HEK293 (cell line): ENCODE data around the gene TANGO2.

Experiments
- CTCF ChIA-PET: fragments of 350-600 bp; formaldehyde crosslinking; extraction: SDS; loops from one replicate; lab custom pipeline; 2021; ENCODE audit warnings: antibody characterized with exemption; lab: Yijun Ruan, JAX
- POLR2A ChIA-PET: fragments of 300-600 bp; formaldehyde crosslinking; extraction: SDS; loops from one replicate; lab custom pipeline; 2020; ENCODE audit warnings: antibody characterized with exemption, inconsistent platforms; lab: Yijun Ruan, JAX
- H3K27ac ChIP-seq: fragments of 200-500 bp; sonication (Bioruptor generic); 2 replicates; pipeline ENCODE4 v1.5.1; 2014; ENCODE audit warnings: low read depth, low read length, control low read depth, inconsistent platforms; ENCODE audit errors: extremely low read depth
- H3K36me3 ChIP-seq, 2 experiments: fragments of 200-500 bp in 1 of 2; sonication (Bioruptor generic) in 1 of 2; 1 replicate in 1 of 2; 2 replicates in 1 of 2; pipeline ENCODE4 v1.5.1; 2014 to 2017; ENCODE audit warnings: inconsistent platforms in 2 of 2, low read length in 2 of 2; ENCODE audit not compliant: control insufficient read depth in 2 of 2, insufficient read depth in 1 of 2
- H3K4me1 ChIP-seq: fragments of 200-500 bp; sonication (Bioruptor generic); 2 replicates; pipeline ENCODE4 v1.5.1; 2014; ENCODE audit warnings: mild to moderate bottlenecking, low read length, inconsistent platforms; ENCODE audit not compliant: control insufficient read depth, insufficient read depth
- H3K4me3 ChIP-seq: 2 replicates; pipeline ENCODE4 v1.5.1; 2011; ENCODE audit warnings: low read depth, mild to moderate bottlenecking, control low read depth, low read length, moderate library complexity
- H3K9me3 ChIP-seq: fragments of 200-500 bp; sonication (Bioruptor generic); 2 replicates; pipeline ENCODE4 v1.5.1; 2014; ENCODE audit warnings: low read depth, low read length, inconsistent platforms; ENCODE audit not compliant: control insufficient read depth, insufficient read depth
- BCL11B ChIP-seq: fragments of 450-650 bp; formaldehyde crosslinking; IDR thresholded peaks from 2 replicates; pipeline ENCODE4 v1.5.1; 2016; ENCODE audit warnings: low read depth, missing biosample characterization, missing genetic modification characterization
- BCL6B ChIP-seq: fragments of 450-650 bp; formaldehyde crosslinking; IDR thresholded peaks from 2 replicates; pipeline ENCODE4 v1.5.1; 2017; ENCODE audit warnings: missing biosample characterization, missing genetic modification characterization
- GLIS2 ChIP-seq: fragments of 450-650 bp; formaldehyde crosslinking; IDR thresholded peaks from 2 replicates; pipeline ENCODE4 v1.5.1; 2016; ENCODE audit warnings: missing biosample characterization, missing genetic modification characterization
- MEIS1 ChIP-seq: sonication (generic); formaldehyde crosslinking; IDR thresholded peaks from 2 replicates; pipeline ENCODE4 v1.8.1; 2022; ENCODE audit warnings: missing genetic modification reagents, mild to moderate bottlenecking, borderline replicate concordance
- OVOL3 ChIP-seq: fragments of 450-650 bp; formaldehyde crosslinking; IDR thresholded peaks from 2 replicates; pipeline ENCODE4 v1.5.1; 2016; ENCODE audit warnings: missing biosample characterization, missing genetic modification characterization
- PRDM1 ChIP-seq: fragments of 450-650 bp; formaldehyde crosslinking; IDR thresholded peaks from 2 replicates; pipeline ENCODE4; 2016; ENCODE audit warnings: missing biosample characterization, missing genetic modification characterization
- SP7 ChIP-seq: fragments of 450-650 bp; formaldehyde crosslinking; IDR thresholded peaks from 2 replicates; pipeline ENCODE4 v1.5.1; 2016; ENCODE audit warnings: missing biosample characterization, missing genetic modification characterization
- YY2 ChIP-seq: fragments of 450-650 bp; formaldehyde crosslinking; IDR thresholded peaks from 2 replicates; pipeline ENCODE4 v1.5.1; 2016; ENCODE audit warnings: missing biosample characterization, missing genetic modification characterization
- ZBTB1 ChIP-seq: fragments of 450-650 bp; formaldehyde crosslinking; IDR thresholded peaks from 2 replicates; pipeline ENCODE4 v1.5.1; 2016; ENCODE audit warnings: missing biosample characterization, missing genetic modification characterization
- ZBTB26 ChIP-seq: fragments of 450-650 bp; formaldehyde crosslinking; optimal IDR thresholded peaks from 2 replicates; pipeline ENCODE3; 2016; ENCODE audit warnings: missing biosample characterization, mild to moderate bottlenecking, missing genetic modification characterization
- ZNF114 ChIP-seq: fragments of 450-650 bp; formaldehyde crosslinking; IDR thresholded peaks from 2 replicates; pipeline ENCODE4 v1.5.0; 2017; ENCODE audit warnings: missing biosample characterization, missing genetic modification characterization
- ZNF121 ChIP-seq: fragments of 450-650 bp; formaldehyde crosslinking; IDR thresholded peaks from 2 replicates; pipeline ENCODE4 v1.5.1; 2016; ENCODE audit warnings: missing biosample characterization, missing genetic modification characterization
- ZNF155 ChIP-seq: fragments of 450-650 bp; formaldehyde crosslinking; IDR thresholded peaks from 2 replicates; pipeline ENCODE4 v1.5.1; 2016; ENCODE audit warnings: missing biosample characterization, missing genetic modification characterization
- ZNF16 ChIP-seq: fragments of 450-650 bp; formaldehyde crosslinking; IDR thresholded peaks from 2 replicates; pipeline ENCODE4 v1.5.1; 2016; ENCODE audit warnings: low read depth, missing biosample characterization, missing genetic modification characterization
- ZNF19 ChIP-seq: fragments of 450-650 bp; formaldehyde crosslinking; IDR thresholded peaks from 2 replicates; pipeline ENCODE4; 2016; ENCODE audit warnings: missing biosample characterization, missing genetic modification characterization, low read depth
- ZNF214 ChIP-seq: fragments of 450-650 bp; formaldehyde crosslinking; IDR thresholded peaks from 2 replicates; pipeline ENCODE4 v1.5.1; 2017; ENCODE audit warnings: missing biosample characterization, mild to moderate bottlenecking, missing genetic modification characterization, borderline replicate concordance
- ZNF221 ChIP-seq: fragments of 450-650 bp; formaldehyde crosslinking; IDR thresholded peaks from 2 replicates; pipeline ENCODE4 v1.5.1; 2017; ENCODE audit warnings: missing biosample characterization, missing genetic modification characterization, borderline replicate concordance
- ZNF223 ChIP-seq: fragments of 450-650 bp; formaldehyde crosslinking; IDR thresholded peaks from 2 replicates; pipeline ENCODE4 v1.5.1; 2016; ENCODE audit warnings: missing biosample characterization, missing genetic modification characterization
- ZNF610 ChIP-seq: fragments of 450-650 bp; formaldehyde crosslinking; IDR thresholded peaks from 2 replicates; pipeline ENCODE4 v1.5.1; 2016; ENCODE audit warnings: missing biosample characterization, missing genetic modification characterization, borderline replicate concordance
- ZNF629 ChIP-seq: fragments of 450-650 bp; formaldehyde crosslinking; IDR thresholded peaks from 2 replicates; pipeline ENCODE4 v1.5.1; 2017; ENCODE audit warnings: missing biosample characterization, missing genetic modification characterization
- ZNF660 ChIP-seq: fragments of 450-650 bp; IDR thresholded peaks from 2 replicates; pipeline ENCODE4 v1.5.1; 2018; ENCODE audit warnings: missing biosample characterization, mild to moderate bottlenecking, missing genetic modification characterization
- ZNF704 ChIP-seq: fragments of 450-650 bp; formaldehyde crosslinking; IDR thresholded peaks from 2 replicates; pipeline ENCODE4 v1.5.1; 2016; ENCODE audit warnings: missing biosample characterization, missing genetic modification characterization
- ZNF785 ChIP-seq: fragments of 450-650 bp; formaldehyde crosslinking; IDR thresholded peaks from 2 replicates; pipeline ENCODE4 v1.5.1; 2016; ENCODE audit warnings: missing biosample characterization, missing genetic modification characterization
- ZSCAN18 ChIP-seq: fragments of 450-650 bp; formaldehyde crosslinking; IDR thresholded peaks from 2 replicates; pipeline ENCODE4 v1.5.1; 2016; ENCODE audit warnings: missing biosample characterization, missing genetic modification characterization
- ZSCAN23 ChIP-seq: fragments of 450-650 bp; formaldehyde crosslinking; IDR thresholded peaks from 2 replicates; pipeline ENCODE4 v1.5.1; 2016; ENCODE audit warnings: missing biosample characterization, missing genetic modification characterization

TANGO2 gene

GRCh38 chr22:20022978-20023613 lies 2.2 kb downstream of the TANGO2 start:
- no peak overlapping the region for H3K27ac ChIP-seq
- CTCF ChIA-PET: interaction anchor here (0.6 to 1.6 kb wide), 5 partner anchors 9 to 112 kb away, joined by 3 to 8 read pairs (median 4); no protein-coding TSS in a partner anchor

GRCh38 chr22:20024225-20024624 lies 3.3 kb downstream of the TANGO2 start:
- no peak overlapping the region for H3K27ac ChIP-seq
- H3K36me3 ChIP-seq: no peaks in the 10 kb centered on the region
- ChIA-PET POLR2A (no interaction called here), CTCF (interaction anchor here (1.0 to 1.3 kb wide), 2 partner anchors 9 to 10 kb away, joined by 3 to 6 read pairs; no protein-coding TSS in a partner anchor)
- TF ChIP-seq ZNF610 (tag by site-specific recombination): no peak
- TF ChIP-seq ZNF16: no peak
- no peak for TF ChIP-seq ZNF704 (tag by site-specific recombination)
- no peak for TF ChIP-seq ZNF221 (tag by site-specific recombination)
- TF ChIP-seq OVOL3 (tag by site-specific recombination): no peak
- no peak for TF ChIP-seq SP7 (tag by site-specific recombination)
- no peak for TF ChIP-seq GLIS2 (tag by site-specific recombination)
- no peak for TF ChIP-seq PRDM1 (tag by site-specific recombination)
- no peak for TF ChIP-seq ZNF114
- no peak for TF ChIP-seq ZBTB1 (tag by site-specific recombination)
- TF ChIP-seq BCL11B (tag by site-specific recombination): no peak
- TF ChIP-seq ZBTB26: no peak
- no peak overlapping the region for H3K4me3 ChIP-seq
- no peaks in the 10 kb centered on the region for H3K4me1 ChIP-seq
- no peaks in the 10 kb centered on the region for H3K9me3 ChIP-seq

More at GRCh38 chr22:20022978-20023613, 2.2 kb downstream of the TANGO2 start:
- Histone ChIP-seq H3K9me3 (no peaks in the 10 kb centered on the region), H3K36me3 (no peaks in the 10 kb centered on the region), H3K4me3 (no peak overlapping the region), H3K4me1 (no peaks in the 10 kb centered on the region)
- no peak for TF ChIP-seq MEIS1 (CRISPR knock-in tag)
- no peak for TF ChIP-seq ZNF214 (tag by site-specific recombination)
- TF ChIP-seq ZNF785 (tag by site-specific recombination): no peak
- no peak for TF ChIP-seq ZNF155 (tag by site-specific recombination)
- no peak for TF ChIP-seq ZNF121 (tag by site-specific recombination)
- no peak for TF ChIP-seq ZNF629
- TF ChIP-seq BCL6B (tag by site-specific recombination): no peak
- no peak for TF ChIP-seq ZNF660 (tag by site-specific recombination)
- no peak for TF ChIP-seq ZNF223 (tag by site-specific recombination)
- no peak for TF ChIP-seq ZSCAN18 (tag by site-specific recombination)
- no peak for TF ChIP-seq YY2
- no peak for TF ChIP-seq ZSCAN23 (tag by site-specific recombination)
- TF ChIP-seq ZNF19 (tag by site-specific recombination): no peak
- POLR2A ChIA-PET: interaction anchor here (1.0 to 1.4 kb wide), 2 partner anchors 20 to 48 kb away, joined by 3 read pairs; no protein-coding TSS in a partner anchor
